HepG2 (cell line): ENCODE measurements around the gene MAPK13. TPM values are rescaled to one million over a fixed set of nuclear protein-coding genes. Genes with fewer than 3 reads are reported as not detected.

Experiments used
- ATAC-seq: fragments of 200-7000 bp; cut with Tn5 transposase; 3 replicates; pipeline ENCODE4 v1.9.1; 2020; ENCODE audit warnings: mild to moderate bottlenecking, moderate library complexity
- Bru-seq: library from RNA; stranded (reverse); fragments of 400-500 nt; gene quantifications from one replicate; lab custom pipeline; 2021; lab: Mats Ljungman, UMichigan
- BruChase-seq, 2 experiments: library from RNA; stranded (reverse); fragments of 400-500 nt; gene quantifications; one replicate each; lab custom pipeline; 2021; lab: Mats Ljungman, UMichigan
- BruUV-seq: library from RNA; stranded (reverse); fragments of 400-500 nt; replicated peaks from 2 replicates; lab custom pipeline; 2021; lab: Mats Ljungman, UMichigan
- CTCF ChIA-PET: fragments of 300-600 bp; formaldehyde crosslinking; extraction: SDS; loops from one replicate; lab custom pipeline; 2021; ENCODE audit warnings: low total read pairs, inconsistent platforms, low intra/inter-chr PET ratio; lab: Yijun Ruan, JAX
- POLR2A ChIA-PET: fragments of 350-600 bp; sonication (Branson Sonifier 250); formaldehyde crosslinking; loops from one replicate; lab custom pipeline; 2020; ENCODE audit warnings: antibody characterized with exemption, inconsistent platforms; lab: Yijun Ruan, JAX
- DNase-seq: peaks from one replicate; pipeline ENCODE4 v3.0.0-alpha.2; 2015; ENCODE audit warnings: low spot score
- FAIRE-seq: peaks from 3 replicates; lab custom pipeline; 2011; peaks lifted over from hg19 to GRCh38; lab: Jason Lieb, UNC
- H2AFZ ChIP-seq: one replicate; pipeline ENCODE4 v1.6.1; 2011; ENCODE audit warnings: low read length, inconsistent platforms
- H3K27ac ChIP-seq: fragments of 300-600 bp; 3 replicates; pipeline ENCODE4 v1.8.0; 2011; ENCODE audit warnings: mixed run types, mild to moderate bottlenecking, mixed read lengths, low read length, inconsistent platforms; ENCODE audit not compliant: insufficient read depth; ENCODE audit errors: extremely low read length
- H3K27me3 ChIP-seq, 2 experiments: fragments of 200-600 bp in 1 of 2; 2 replicates in 1 of 2; 3 replicates in 1 of 2; pipeline versions ENCODE4 v1.6.0 to v1.8.0; 2011; ENCODE audit warnings: low read length in 2 of 2, mild to moderate bottlenecking in 2 of 2, moderate library complexity in 2 of 2, inconsistent platforms in 1 of 2; ENCODE audit not compliant: insufficient read depth in 2 of 2, control insufficient read depth in 1 of 2
- H3K36me3 ChIP-seq, 2 experiments: fragments of 200-600 bp in 1 of 2; replicated peaks in 1 of 2; 2 replicates in 1 of 2; 3 replicates in 1 of 2; pipeline versions ENCODE4 v1.5.1 to v1.8.0; 2011; ENCODE audit warnings: low read length in 2 of 2, inconsistent platforms in 1 of 2; ENCODE audit not compliant: insufficient read depth in 2 of 2, control insufficient read depth in 1 of 2
- H3K4me1 ChIP-seq: 2 replicates; pipeline ENCODE4 v1.5.1; 2012; ENCODE audit warnings: low read length, inconsistent platforms; ENCODE audit not compliant: insufficient read depth
- H3K4me2 ChIP-seq: 2 replicates; pipeline ENCODE4 v1.6.0; 2011; ENCODE audit warnings: low read depth, low read length, inconsistent platforms
- H3K4me3 ChIP-seq, 3 experiments: fragments of 200-600 bp in 1 of 3; sonication (generic), shearing (Covaris generic) in 1 of 3; replicated peaks in 1 of 3; 2 replicates each; pipeline ENCODE4 v1.5.1; 2011 to 2016; ENCODE audit warnings: low read length in 3 of 3, inconsistent platforms in 2 of 3, low read depth in 2 of 3, mild to moderate bottlenecking in 2 of 3, control low read depth in 1 of 3, mixed read lengths in 1 of 3; ENCODE audit not compliant: insufficient read depth in 1 of 3
- H3K79me2 ChIP-seq: one replicate; pipeline ENCODE4 v1.6.1; 2011; ENCODE audit warnings: low read length, inconsistent platforms; ENCODE audit not compliant: insufficient read depth
- H3K9ac ChIP-seq: 2 replicates; pipeline ENCODE4 v1.6.0; 2011; ENCODE audit warnings: mild to moderate bottlenecking, low read depth, low read length, inconsistent platforms; ENCODE audit not compliant: insufficient read depth
- H3K9me3 ChIP-seq: 2 replicates; pipeline ENCODE4 v1.5.1; 2012; ENCODE audit warnings: mild to moderate bottlenecking, low read length
- H4K20me1 ChIP-seq: 2 replicates; pipeline ENCODE4 v1.6.0; 2011; ENCODE audit warnings: inconsistent platforms, mild to moderate bottlenecking, low read length, moderate library complexity; ENCODE audit not compliant: insufficient read depth
- BORCS8-MEF2B ChIP-seq: sonication (generic); formaldehyde crosslinking; IDR thresholded peaks from 2 replicates; pipeline ENCODE4 v1.8.0; 2022; ENCODE audit warnings: mild to moderate bottlenecking, missing genetic modification reagents
- NONO ChIP-seq, 2 experiments: fragments of 450-650 bp in 1 of 2; sonication (generic) in 1 of 2; formaldehyde crosslinking in 1 of 2; IDR thresholded peaks in 1 of 2; conservative IDR thresholded peaks in 1 of 2; 2 replicates each; pipeline versions ENCODE4 v1.6.1 to v1.8.0; 2017 to 2022; ENCODE audit warnings: mild to moderate bottlenecking in 1 of 2, missing genetic modification reagents in 1 of 2, moderate library complexity in 1 of 2
- RARA ChIP-seq: IDR thresholded peaks from 2 replicates; pipeline ENCODE4 v1.6.1; 2016; ENCODE audit warnings: missing genetic modification reagents, missing compliant biosample characterization
- SETDB1 ChIP-seq: sonication (generic); formaldehyde crosslinking; IDR thresholded peaks from 2 replicates; pipeline ENCODE4 v1.5.1; 2020; ENCODE audit warnings: missing genetic modification reagents, mild to moderate bottlenecking, borderline replicate concordance
- ZC3H13 ChIP-seq: sonication (generic); formaldehyde crosslinking; IDR thresholded peaks from 2 replicates; pipeline ENCODE4 v1.8.1; 2023; ENCODE audit warnings: mild to moderate bottlenecking, missing genetic modification reagents, moderate library complexity
- ZNF235 ChIP-seq: sonication (generic); formaldehyde crosslinking; IDR thresholded peaks from 2 replicates; pipeline ENCODE4 v1.8.1; 2023; ENCODE audit warnings: mild to moderate bottlenecking, missing genetic modification reagents, borderline replicate concordance
- ZNF276 ChIP-seq: sonication (generic); formaldehyde crosslinking; IDR thresholded peaks from 2 replicates; pipeline ENCODE4 v1.4.0; 2020; ENCODE audit warnings: mild to moderate bottlenecking, low read depth, missing genetic modification reagents
- ZNF441 ChIP-seq: sonication (generic); formaldehyde crosslinking; IDR thresholded peaks from 2 replicates; pipeline ENCODE4 v1.7.0; 2021; ENCODE audit warnings: missing genetic modification reagents, borderline replicate concordance
- ZNF589 ChIP-seq: sonication (generic); formaldehyde crosslinking; conservative IDR thresholded peaks from 2 replicates; pipeline ENCODE4 v1.8.0; 2022; ENCODE audit warnings: mild to moderate bottlenecking, moderate library complexity, missing genetic modification reagents
- ZNF652 ChIP-seq: IDR thresholded peaks from 2 replicates; pipeline ENCODE4 v1.6.1; 2016; ENCODE audit warnings: low read depth, borderline replicate concordance
- WGBS: methylation state at CpG from one replicate; pipeline ENCODE4 v1.1.6; 2017; ENCODE audit warnings: low lambda C conversion rate; 5-methylcytosine and 5-hydroxymethylcytosine counted together
- in situ Hi-C: cut with HindIII; loops from 2 replicates; pipeline ENCODE4 v1.10.0; 2017; ENCODE audit warnings: low pct_unique_long_range_greater_than_20kb; ENCODE audit not compliant: extremely low pct_ligation_motif_present
- intact Hi-C: fragments of 100-400 bp; cut with micrococcal nuclease; formaldehyde crosslinking; loops from one replicate; pipeline ENCODE4 v1.10.0; 2022; ENCODE audit not compliant: unreplicated experiment
- long read RNA-seq, 2 experiments: library from RNA in 1 of 2; library from polyadenylated mRNA in 1 of 2; stranded (forward) in 1 of 2; unstranded in 1 of 2; transcript quantifications; one replicate each; pipeline ENCODE4 v2.0.0, GENCODE V29; 2019 to 2022
- polyA minus RNA-seq, 3 experiments: library from RNA; depleted of rRNA, polyadenylated mRNA; stranded (reverse); fragments of >200 nt; gene quantifications; 2 replicates each; pipeline ENCODE4 v1.2.3, GENCODE V29; 2011; ENCODE audit warnings: low replicate concordance in 1 of 3
- polyA plus RNA-seq, 8 experiments: library from polyadenylated mRNA; depleted of rRNA in 3 of 8; stranded (reverse) in 7 of 8; unstranded in 1 of 8; fragments of >200 nt; fragmentation: Illumina TruSeq in 4 of 8; extraction: Trizol in 4 of 8; gene quantifications; 2 replicates each; pipeline versions ENCODE4 v1.2.1 to v1.2.3, GENCODE V29; 2011 to 2016; ENCODE audit warnings: low read depth in 4 of 8, missing spikeins in 1 of 8, mixed read lengths in 1 of 8; ENCODE audit not compliant: insufficient read depth in 1 of 8
- total RNA-seq, 5 experiments: library from RNA; depleted of rRNA; stranded (reverse); fragments of >200 nt; fragmentation: Illumina TruSeq; extraction: Trizol; gene quantifications; 2 replicates each; pipeline ENCODE4 v1.2.3, GENCODE V29; 2016; ENCODE audit warnings: low read depth in 1 of 5
- TF ChIP-seq, protein P1 (sequence below): sonication (generic); formaldehyde crosslinking; IDR thresholded peaks from 2 replicates; pipeline ENCODE4 v1.5.1; 2020; ENCODE audit warnings: mild to moderate bottlenecking, missing genetic modification reagents

The MAPK13 gene
- total RNA-seq (2016; rRNA removed; fragmentation: Illumina TruSeq; extraction: Trizol) (12.7 and 17.8 TPM in 2 replicates), polyA plus RNA-seq (2011; rRNA removed) (43.4 and 48.6 TPM in 2 replicates), polyA minus RNA-seq (2011; rRNA and poly(A)+ RNA removed; ENCODE audit: low replicate concordance) (3.1 and 49.1 TPM in 2 replicates), Bru-seq, nascent RNA (percentile 76 among the genes with signal in this experiment), BruChase-seq, experiment 1, labeled RNA remaining after a 6-hour chase (percentile 90 among the genes with signal in this experiment), BruChase-seq, experiment 2, labeled RNA remaining after a 2-hour chase (percentile 82 among the genes with signal in this experiment)
- total RNA-seq (2016; cell fraction: cytosol; rRNA removed; fragmentation: Illumina TruSeq; extraction: Trizol; ENCODE audit: low read depth): 6.7 and 7.7 TPM in 2 replicates
- total RNA-seq (2016; cell fraction: insoluble cytoplasmic fraction; rRNA removed; fragmentation: Illumina TruSeq; extraction: Trizol): 13.2 and 13.6 TPM in 2 replicates
- 16.3 and 17.8 TPM in 2 replicates for total RNA-seq (2016; cell fraction: membrane; rRNA removed; fragmentation: Illumina TruSeq; extraction: Trizol)
- total RNA-seq (2016; cell fraction: nucleus; rRNA removed; fragmentation: Illumina TruSeq; extraction: Trizol): 12.2 and 12.8 TPM in 2 replicates
- 29.8 and 31.4 TPM in 2 replicates for polyA plus RNA-seq (2011; cell fraction: cytosol; rRNA removed)
- 203 and 226 TPM in 2 replicates for polyA plus RNA-seq (2011; cell fraction: nucleus; rRNA removed)
- 27.9 and 35.1 TPM in 2 replicates for polyA plus RNA-seq (2012)
- polyA plus RNA-seq (2016; cell fraction: cytosol; fragmentation: Illumina TruSeq; extraction: Trizol; ENCODE audit: low read depth): 19.7 and 23.2 TPM in 2 replicates
- 26.4 and 34.1 TPM in 2 replicates for polyA plus RNA-seq (2016; cell fraction: insoluble cytoplasmic fraction; fragmentation: Illumina TruSeq; extraction: Trizol; ENCODE audit: low read depth)
- polyA plus RNA-seq (2016; cell fraction: membrane; fragmentation: Illumina TruSeq; extraction: Trizol; ENCODE audit: low read depth): 27.6 and 29.3 TPM in 2 replicates
- polyA plus RNA-seq (2016; cell fraction: nucleus; fragmentation: Illumina TruSeq; extraction: Trizol; ENCODE audit: insufficient read depth, low read depth): 36.0 and 42.2 TPM in 2 replicates
- polyA minus RNA-seq (2011; cell fraction: cytosol; rRNA and poly(A)+ RNA removed): 16.3 and 18.6 TPM in 2 replicates
- 30.6 and 42.0 TPM in 2 replicates for polyA minus RNA-seq (2011; cell fraction: nucleus; rRNA and poly(A)+ RNA removed)
- long read RNA-seq, experiment 1, full-length matches to known transcripts: 33 of 59 reads
- long read RNA-seq, experiment 1, partial matches to known transcripts: 14 of 59 reads
- long read RNA-seq, experiment 1, other reads (novel, unspliced or antisense): 12 of 59 reads
- long read RNA-seq, experiment 2, full-length matches to known transcripts: 15 of 84 reads
- long read RNA-seq, experiment 2, partial matches to known transcripts: 19 of 84 reads
- long read RNA-seq, experiment 2, other reads (novel, unspliced or antisense): 50 of 84 reads

DNA sequence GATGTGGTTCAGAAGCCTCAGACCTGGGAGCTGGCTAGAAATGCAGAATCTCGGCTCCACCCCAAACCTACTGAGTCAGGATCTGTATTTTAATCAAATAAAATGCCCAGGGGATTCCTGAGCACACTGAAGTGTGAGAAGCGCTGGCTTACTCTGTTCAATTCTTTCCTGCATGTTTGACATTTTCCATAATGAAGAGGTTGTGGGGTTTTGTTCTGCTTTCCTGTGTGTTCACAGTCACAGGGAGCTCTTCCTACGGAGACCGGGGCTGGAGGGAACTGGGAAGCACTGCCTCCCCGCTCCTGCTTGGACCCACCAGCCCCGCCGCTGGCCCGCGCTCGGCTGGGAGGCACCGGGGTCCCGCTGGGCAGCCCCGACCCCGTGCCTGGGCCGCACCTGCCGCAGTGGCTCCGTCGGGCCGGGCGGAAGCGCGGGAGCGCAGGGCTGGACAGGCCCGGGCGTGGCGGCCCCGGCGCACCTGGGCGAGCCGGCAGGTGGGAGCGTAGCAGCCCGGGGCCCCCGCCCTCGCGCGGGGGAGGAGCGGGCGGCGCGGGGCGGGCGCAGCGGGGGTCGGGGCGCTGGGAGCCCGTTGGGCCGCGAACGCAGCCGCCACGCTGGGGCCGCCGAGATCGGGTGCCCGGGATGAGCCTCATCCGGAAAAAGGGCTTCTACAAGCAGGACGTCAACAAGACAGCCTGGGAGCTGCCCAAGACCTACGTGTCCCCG, at the start of gene MAPK13:
TSS of gene MAPK13 (plus strand) at position 573 of the 726 bp plus-strand sequence. CDS start at position 643, 70 bp downstream.
- no peaks in the 10 kb centered on the region for H3K27me3 ChIP-seq
- peak; percentile 25 for DNase-seq
- H4K20me1 ChIP-seq: no peaks in the 10 kb centered on the region
- H3K9me3 ChIP-seq: no peaks in the 10 kb centered on the region
- in situ Hi-C loops (loop anchor here (5.0 kb wide), 2 partner anchors 67 to 232 kb away; partner anchors contain the start of gene BRPF3), intact Hi-C loops (loop anchor here (2.0 to 5.0 kb wide), 2 partner anchors 67 to 172 kb away; partner anchors contain the start of gene BRPF3)
- 6% methylated on average over 20 of the region's 59 CpGs for WGBS
- peak within 1 kb of the TSS; percentile 75 to 92 (median 75) for H3K4me3 ChIP-seq
- H3K27ac ChIP-seq: peak within 1 kb of the TSS; percentile 90
- no TSS peak for BruUV-seq
- peak within 1 kb of the TSS; percentile 93 for H3K9ac ChIP-seq
- CTCF ChIA-PET: no interaction called here
- H3K4me2 ChIP-seq: peak within 1 kb of the TSS; percentile 100
- no peaks in the 10 kb centered on the region for H3K79me2 ChIP-seq
- peaks cover 71% of the 10 kb centered on the region for H3K4me1 ChIP-seq
- FAIRE-seq: no peak
- POLR2A ChIA-PET: interaction anchor here (1.0 to 4.3 kb wide), 14 partner anchors 8 to 293 kb away, joined by 3 to 45 read pairs (median 15); partner anchors contain the start of genes BRPF3 and MAPK14
- H3K36me3 ChIP-seq: peaks cover 0 to 15% of the 10 kb centered on the region in 2 experiments; a peak in 3 of 5 replicates
- peak; percentile 28 for ATAC-seq
- H2AFZ ChIP-seq: no peak within 1 kb of the TSS
- TF ChIP-seq ZNF589 (CRISPR knock-in tag): no peak
- no peak for TF ChIP-seq RARA
- 0 out of 2 replicates have a peak, but pooled peaks have one; percentile 15 for TF ChIP-seq ZNF235
- TF ChIP-seq ZNF276 (CRISPR knock-in tag): no peak
- TF ChIP-seq NONO (IDR thresholded peaks at IDR 0.05): no peak
- no peak for TF ChIP-seq NONO (CRISPR knock-in tag; conservative IDR thresholded peaks at IDR 0.05)
- TF ChIP-seq, protein P1, sequence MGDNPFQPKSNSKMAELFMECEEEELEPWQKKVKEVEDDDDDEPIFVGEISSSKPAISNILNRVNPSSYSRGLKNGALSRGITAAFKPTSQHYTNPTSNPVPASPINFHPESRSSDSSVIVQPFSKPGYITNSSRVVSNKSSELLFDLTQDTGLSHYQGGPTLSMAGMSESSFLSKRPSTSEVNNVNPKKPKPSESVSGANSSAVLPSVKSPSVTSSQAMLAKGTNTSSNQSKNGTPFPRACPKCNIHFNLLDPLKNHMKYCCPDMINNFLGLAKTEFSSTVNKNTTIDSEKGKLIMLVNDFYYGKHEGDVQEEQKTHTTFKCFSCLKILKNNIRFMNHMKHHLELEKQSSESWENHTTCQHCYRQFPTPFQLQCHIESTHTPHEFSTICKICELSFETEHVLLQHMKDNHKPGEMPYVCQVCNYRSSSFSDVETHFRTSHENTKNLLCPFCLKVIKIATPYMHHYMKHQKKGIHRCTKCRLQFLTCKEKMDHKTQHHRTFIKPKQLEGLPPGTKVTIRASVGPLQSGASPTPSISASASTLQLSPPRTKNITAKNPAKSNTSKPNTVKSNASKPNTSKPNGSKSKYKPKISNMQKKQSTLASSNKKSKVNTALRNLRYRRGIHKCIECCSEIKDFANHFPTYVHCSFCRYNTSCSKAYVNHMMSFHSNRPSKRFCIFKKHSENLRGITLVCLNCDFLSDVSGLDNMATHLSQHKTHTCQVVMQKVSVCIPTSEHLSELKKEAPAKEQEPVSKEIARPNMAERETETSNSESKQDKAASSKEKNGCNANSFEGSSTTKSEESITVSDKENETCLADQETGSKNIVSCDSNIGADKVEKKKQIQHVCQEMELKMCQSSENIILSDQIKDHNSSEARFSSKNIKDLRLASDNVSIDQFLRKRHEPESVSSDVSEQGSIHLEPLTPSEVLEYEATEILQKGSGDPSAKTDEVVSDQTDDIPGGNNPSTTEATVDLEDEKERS (CRISPR knock-in tag): no peak
- no peak for TF ChIP-seq ZNF652 (CRISPR knock-in tag)
- TF ChIP-seq ZNF441: 0 out of 2 replicates have a peak, but pooled peaks have one; percentile 60
- TF ChIP-seq BORCS8-MEF2B: no peak
- TF ChIP-seq ZC3H13: no peak
- TF ChIP-seq SETDB1 (CRISPR knock-in tag): no peak
